Activated CD4-positive, alpha-beta T cell treated with anti-CD3 and anti-CD28 coated beads, Interleukin-2, Interleukin-6, amounts not matched to agents 100 ng/mL and 50 ng/mL, durations not matched to agents 16 hours and 8 hours (primary cell): ENCODE data around the gene SLIT2.

Experiments used
- DNase-seq: peaks from one replicate; pipeline ENCODE4 v3.0.0-alpha.2; 2020

Gene SLIT2

GRCh38 chr4:20266215-20267082 is 14.7 kb downstream of the SLIT2 start:
- no peak for DNase-seq

GRCh38 chr4:20268028-20268427 is 16.3 kb downstream of the SLIT2 start:
- DNase-seq, result no peak

GRCh38 chr4:20269320-20269719 is 17.6 kb downstream of the SLIT2 start:
- no peak for DNase-seq

- DNase-seq, result no peak
These were observed 20.2 kb downstream of the SLIT2 start for GRCh38 chr4:20271950-20272349.

- DNase-seq, result no peak
These were observed 20.7 kb downstream of the SLIT2 start for GRCh38 chr4:20272411-20272872.

- DNase-seq, result no peak
These were observed 22.1 kb downstream of the SLIT2 start for GRCh38 chr4:20273793-20274192.

- DNase-seq, result no peak
These were observed 25.1 kb downstream of the SLIT2 start for GRCh38 chr4:20276848-20277247.

GRCh38 chr4:20278195-20278594 is 26.5 kb downstream of the SLIT2 start:
- no peak for DNase-seq

GRCh38 chr4:20279381-20279780 is 27.7 kb downstream of the SLIT2 start:
- no peak for DNase-seq

- no peak for DNase-seq
These were observed 29.7 kb downstream of the SLIT2 start for GRCh38 chr4:20281453-20281852.

GRCh38 chr4:20283039-20283438 is 31.3 kb downstream of the SLIT2 start:
- no peak for DNase-seq

- DNase-seq, result no peak
These were observed 33.3 kb downstream of the SLIT2 start for GRCh38 chr4:20284990-20285389.

GRCh38 chr4:20287246-20287645 is 35.5 kb downstream of the SLIT2 start:
- DNase-seq, result no peak

GRCh38 chr4:20288047-20288650 is 36.4 kb downstream of the SLIT2 start:
- no peak for DNase-seq

- DNase-seq, result no peak
These were observed 37.3 kb downstream of the SLIT2 start for GRCh38 chr4:20288846-20289512.

GRCh38 chr4:20289782-20290181 is 38.1 kb downstream of the SLIT2 start:
- no peak for DNase-seq

GRCh38 chr4:20292739-20293138 is 41.0 kb downstream of the SLIT2 start:
- no peak for DNase-seq

GRCh38 chr4:20297261-20297660 is 45.6 kb downstream of the SLIT2 start:
- no peak for DNase-seq

- no peak for DNase-seq
These were observed 46.1 kb downstream of the SLIT2 start for GRCh38 chr4:20297783-20298182.

- no peak for DNase-seq
These were observed 46.8 kb downstream of the SLIT2 start for GRCh38 chr4:20298455-20298854.

GRCh38 chr4:20298986-20299385 is 47.3 kb downstream of the SLIT2 start:
- DNase-seq, result no peak

- no peak for DNase-seq
These were observed 47.8 kb downstream of the SLIT2 start for GRCh38 chr4:20299515-20299914.

GRCh38 chr4:20301161-20301560 is 49.5 kb downstream of the SLIT2 start:
- DNase-seq, result no peak
